ENCODE data around the gene C10orf95.

DNA sequence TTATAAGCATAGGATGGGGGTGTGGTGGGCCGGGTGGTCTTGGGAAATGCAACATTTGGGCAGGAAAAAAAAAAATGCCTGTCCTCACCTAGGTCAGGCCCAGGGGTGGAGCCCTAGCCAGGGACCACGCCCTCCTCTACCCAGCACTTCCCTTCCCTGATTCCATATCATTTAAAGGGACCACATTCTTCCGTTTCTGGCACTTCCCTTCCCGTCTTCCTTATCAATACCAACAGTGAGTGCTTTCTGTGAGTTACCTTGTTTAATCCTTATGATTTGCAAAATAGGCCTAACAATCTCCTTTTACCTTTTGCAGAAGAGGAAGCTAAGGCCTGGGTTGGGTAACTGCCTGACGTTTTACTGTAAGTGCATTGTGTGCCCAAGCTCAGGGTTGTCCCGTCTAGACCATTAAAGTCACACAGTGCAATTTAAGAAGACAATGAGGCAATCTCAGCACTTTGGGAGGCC lies 16.7 kb upstream of the C10orf95 start:
- TF ChIP-seq POLR2AphosphoS5 (IDR thresholded peaks at IDR 0.05) (no peak), POLR2A (IDR thresholded peaks at IDR 0.05) (no peak)
- TF ChIP-seq, protein P1, sequence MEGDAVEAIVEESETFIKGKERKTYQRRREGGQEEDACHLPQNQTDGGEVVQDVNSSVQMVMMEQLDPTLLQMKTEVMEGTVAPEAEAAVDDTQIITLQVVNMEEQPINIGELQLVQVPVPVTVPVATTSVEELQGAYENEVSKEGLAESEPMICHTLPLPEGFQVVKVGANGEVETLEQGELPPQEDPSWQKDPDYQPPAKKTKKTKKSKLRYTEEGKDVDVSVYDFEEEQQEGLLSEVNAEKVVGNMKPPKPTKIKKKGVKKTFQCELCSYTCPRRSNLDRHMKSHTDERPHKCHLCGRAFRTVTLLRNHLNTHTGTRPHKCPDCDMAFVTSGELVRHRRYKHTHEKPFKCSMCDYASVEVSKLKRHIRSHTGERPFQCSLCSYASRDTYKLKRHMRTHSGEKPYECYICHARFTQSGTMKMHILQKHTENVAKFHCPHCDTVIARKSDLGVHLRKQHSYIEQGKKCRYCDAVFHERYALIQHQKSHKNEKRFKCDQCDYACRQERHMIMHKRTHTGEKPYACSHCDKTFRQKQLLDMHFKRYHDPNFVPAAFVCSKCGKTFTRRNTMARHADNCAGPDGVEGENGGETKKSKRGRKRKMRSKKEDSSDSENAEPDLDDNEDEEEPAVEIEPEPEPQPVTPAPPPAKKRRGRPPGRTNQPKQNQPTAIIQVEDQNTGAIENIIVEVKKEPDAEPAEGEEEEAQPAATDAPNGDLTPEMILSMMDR (IDR thresholded peaks at IDR 0.05), result no peak

All from sigmoid colon (tissue), 4 donors.